ENCODE results near the gene RSAD2.

GRCh38 chr2:6877402-6878304 is at the start of gene RSAD2:
- no peak for TF ChIP-seq CTCF (IDR thresholded peaks at IDR 0.05; ENCODE audit: extremely low read depth in 1 of 2, insufficient read depth in 1 of 2, low read depth in 1 of 2, low read length in 2 of 2)
- no peak for TF ChIP-seq MAX (IDR thresholded peaks at IDR 0.05; ENCODE audit: insufficient read depth, insufficient read length)
- TF ChIP-seq POLR2A (IDR thresholded peaks at IDR 0.05; ENCODE audit: low read depth, low read length): no peak
